Measurements from ENCODE around the gene SERPINA12. TPM values are rescaled to one million over a fixed set of nuclear protein-coding genes. Genes with fewer than 3 reads are reported as not detected.

SERPINA12 gene
- total and polyA plus RNA-seq, 2 of the 13 experiments (the other 11 are each of a cell fraction or from before 2014, with no cell fraction given), result 0.08 TPM; not detected in 1

DNA sequence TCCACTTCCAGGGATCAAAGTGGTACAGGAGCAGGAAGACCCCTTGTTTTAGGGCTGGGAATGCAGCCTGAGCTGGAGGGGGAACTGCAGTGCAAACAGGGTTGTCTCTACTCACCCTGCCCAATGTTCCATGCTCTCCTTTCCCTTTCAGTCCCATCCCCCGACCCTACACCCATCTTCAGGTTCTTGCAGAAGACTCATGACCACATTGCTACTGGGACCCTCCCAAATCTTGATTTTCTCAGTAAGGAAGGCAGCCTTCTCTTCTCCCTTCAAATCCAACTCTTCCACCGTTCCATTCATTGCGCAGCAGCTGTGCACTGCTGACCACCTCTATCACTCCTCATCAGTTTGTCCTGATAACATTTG is 58.6 kb downstream of the SERPINA12 start (continued):
- TF ChIP-seq, protein P1, sequence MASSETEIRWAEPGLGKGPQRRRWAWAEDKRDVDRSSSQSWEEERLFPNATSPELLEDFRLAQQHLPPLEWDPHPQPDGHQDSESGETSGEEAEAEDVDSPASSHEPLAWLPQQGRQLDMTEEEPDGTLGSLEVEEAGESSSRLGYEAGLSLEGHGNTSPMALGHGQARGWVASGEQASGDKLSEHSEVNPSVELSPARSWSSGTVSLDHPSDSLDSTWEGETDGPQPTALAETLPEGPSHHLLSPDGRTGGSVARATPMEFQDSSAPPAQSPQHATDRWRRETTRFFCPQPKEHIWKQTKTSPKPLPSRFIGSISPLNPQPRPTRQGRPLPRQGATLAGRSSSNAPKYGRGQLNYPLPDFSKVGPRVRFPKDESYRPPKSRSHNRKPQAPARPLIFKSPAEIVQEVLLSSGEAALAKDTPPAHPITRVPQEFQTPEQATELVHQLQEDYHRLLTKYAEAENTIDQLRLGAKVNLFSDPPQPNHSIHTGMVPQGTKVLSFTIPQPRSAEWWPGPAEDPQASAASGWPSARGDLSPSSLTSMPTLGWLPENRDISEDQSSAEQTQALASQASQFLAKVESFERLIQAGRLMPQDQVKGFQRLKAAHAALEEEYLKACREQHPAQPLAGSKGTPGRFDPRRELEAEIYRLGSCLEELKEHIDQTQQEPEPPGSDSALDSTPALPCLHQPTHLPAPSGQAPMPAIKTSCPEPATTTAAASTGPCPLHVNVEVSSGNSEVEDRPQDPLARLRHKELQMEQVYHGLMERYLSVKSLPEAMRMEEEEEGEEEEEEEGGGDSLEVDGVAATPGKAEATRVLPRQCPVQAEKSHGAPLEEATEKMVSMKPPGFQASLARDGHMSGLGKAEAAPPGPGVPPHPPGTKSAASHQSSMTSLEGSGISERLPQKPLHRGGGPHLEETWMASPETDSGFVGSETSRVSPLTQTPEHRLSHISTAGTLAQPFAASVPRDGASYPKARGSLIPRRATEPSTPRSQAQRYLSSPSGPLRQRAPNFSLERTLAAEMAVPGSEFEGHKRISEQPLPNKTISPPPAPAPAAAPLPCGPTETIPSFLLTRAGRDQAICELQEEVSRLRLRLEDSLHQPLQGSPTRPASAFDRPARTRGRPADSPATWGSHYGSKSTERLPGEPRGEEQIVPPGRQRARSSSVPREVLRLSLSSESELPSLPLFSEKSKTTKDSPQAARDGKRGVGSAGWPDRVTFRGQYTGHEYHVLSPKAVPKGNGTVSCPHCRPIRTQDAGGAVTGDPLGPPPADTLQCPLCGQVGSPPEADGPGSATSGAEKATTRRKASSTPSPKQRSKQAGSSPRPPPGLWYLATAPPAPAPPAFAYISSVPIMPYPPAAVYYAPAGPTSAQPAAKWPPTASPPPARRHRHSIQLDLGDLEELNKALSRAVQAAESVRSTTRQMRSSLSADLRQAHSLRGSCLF (CRISPR knock-in tag; IDR thresholded peaks at IDR 0.05; ENCODE audit: borderline replicate concordance), result no peak
- no peak for TF ChIP-seq MYC (CRISPR knock-in tag; IDR thresholded peaks at IDR 0.05; ENCODE audit: borderline replicate concordance)
- TF ChIP-seq, protein P2, sequence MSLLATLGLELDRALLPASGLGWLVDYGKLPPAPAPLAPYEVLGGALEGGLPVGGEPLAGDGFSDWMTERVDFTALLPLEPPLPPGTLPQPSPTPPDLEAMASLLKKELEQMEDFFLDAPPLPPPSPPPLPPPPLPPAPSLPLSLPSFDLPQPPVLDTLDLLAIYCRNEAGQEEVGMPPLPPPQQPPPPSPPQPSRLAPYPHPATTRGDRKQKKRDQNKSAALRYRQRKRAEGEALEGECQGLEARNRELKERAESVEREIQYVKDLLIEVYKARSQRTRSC (CRISPR knock-in tag; IDR thresholded peaks at IDR 0.05; ENCODE audit: low read depth), result 0 out of 2 replicates have a peak, but pooled peaks have one; percentile 31
- peak; percentile 72 for TF ChIP-seq ZNF781 (CRISPR knock-in tag; IDR thresholded peaks at IDR 0.05; ENCODE audit: borderline replicate concordance, not compliant biosample characterization)
- TF ChIP-seq AGO2 (optimal IDR thresholded peaks at IDR 0.05; ENCODE audit: low read depth, low read length), result peak; percentile 42
- TF ChIP-seq, protein P3, sequence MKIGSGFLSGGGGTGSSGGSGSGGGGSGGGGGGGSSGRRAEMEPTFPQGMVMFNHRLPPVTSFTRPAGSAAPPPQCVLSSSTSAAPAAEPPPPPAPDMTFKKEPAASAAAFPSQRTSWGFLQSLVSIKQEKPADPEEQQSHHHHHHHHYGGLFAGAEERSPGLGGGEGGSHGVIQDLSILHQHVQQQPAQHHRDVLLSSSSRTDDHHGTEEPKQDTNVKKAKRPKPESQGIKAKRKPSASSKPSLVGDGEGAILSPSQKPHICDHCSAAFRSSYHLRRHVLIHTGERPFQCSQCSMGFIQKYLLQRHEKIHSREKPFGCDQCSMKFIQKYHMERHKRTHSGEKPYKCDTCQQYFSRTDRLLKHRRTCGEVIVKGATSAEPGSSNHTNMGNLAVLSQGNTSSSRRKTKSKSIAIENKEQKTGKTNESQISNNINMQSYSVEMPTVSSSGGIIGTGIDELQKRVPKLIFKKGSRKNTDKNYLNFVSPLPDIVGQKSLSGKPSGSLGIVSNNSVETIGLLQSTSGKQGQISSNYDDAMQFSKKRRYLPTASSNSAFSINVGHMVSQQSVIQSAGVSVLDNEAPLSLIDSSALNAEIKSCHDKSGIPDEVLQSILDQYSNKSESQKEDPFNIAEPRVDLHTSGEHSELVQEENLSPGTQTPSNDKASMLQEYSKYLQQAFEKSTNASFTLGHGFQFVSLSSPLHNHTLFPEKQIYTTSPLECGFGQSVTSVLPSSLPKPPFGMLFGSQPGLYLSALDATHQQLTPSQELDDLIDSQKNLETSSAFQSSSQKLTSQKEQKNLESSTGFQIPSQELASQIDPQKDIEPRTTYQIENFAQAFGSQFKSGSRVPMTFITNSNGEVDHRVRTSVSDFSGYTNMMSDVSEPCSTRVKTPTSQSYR (CRISPR knock-in tag; IDR thresholded peaks at IDR 0.05; ENCODE audit: borderline replicate concordance), result peak; percentile 21; the same call in 1 of the 2 replicates
- TF ChIP-seq ATF1 (CRISPR knock-in tag; IDR thresholded peaks at IDR 0.05), result 0 out of 2 replicates have a peak, but pooled peaks have one; percentile 30
- TF ChIP-seq ZMYM3 (CRISPR knock-in tag; IDR thresholded peaks at IDR 0.05), result 0 out of 2 replicates have a peak, but pooled peaks have one; percentile 16
- TF ChIP-seq, protein P4, sequence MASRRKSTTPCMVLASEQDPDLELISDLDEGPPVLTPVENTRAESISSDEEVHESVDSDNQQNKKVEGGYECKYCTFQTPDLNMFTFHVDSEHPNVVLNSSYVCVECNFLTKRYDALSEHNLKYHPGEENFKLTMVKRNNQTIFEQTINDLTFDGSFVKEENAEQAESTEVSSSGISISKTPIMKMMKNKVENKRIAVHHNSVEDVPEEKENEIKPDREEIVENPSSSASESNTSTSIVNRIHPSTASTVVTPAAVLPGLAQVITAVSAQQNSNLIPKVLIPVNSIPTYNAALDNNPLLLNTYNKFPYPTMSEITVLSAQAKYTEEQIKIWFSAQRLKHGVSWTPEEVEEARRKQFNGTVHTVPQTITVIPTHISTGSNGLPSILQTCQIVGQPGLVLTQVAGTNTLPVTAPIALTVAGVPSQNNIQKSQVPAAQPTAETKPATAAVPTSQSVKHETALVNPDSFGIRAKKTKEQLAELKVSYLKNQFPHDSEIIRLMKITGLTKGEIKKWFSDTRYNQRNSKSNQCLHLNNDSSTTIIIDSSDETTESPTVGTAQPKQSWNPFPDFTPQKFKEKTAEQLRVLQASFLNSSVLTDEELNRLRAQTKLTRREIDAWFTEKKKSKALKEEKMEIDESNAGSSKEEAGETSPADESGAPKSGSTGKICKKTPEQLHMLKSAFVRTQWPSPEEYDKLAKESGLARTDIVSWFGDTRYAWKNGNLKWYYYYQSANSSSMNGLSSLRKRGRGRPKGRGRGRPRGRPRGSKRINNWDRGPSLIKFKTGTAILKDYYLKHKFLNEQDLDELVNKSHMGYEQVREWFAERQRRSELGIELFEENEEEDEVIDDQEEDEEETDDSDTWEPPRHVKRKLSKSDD (CRISPR knock-in tag; IDR thresholded peaks at IDR 0.05; ENCODE audit: low read depth), result 0 out of 2 replicates have a peak, but pooled peaks have one; percentile 2
- TF ChIP-seq, protein P5, sequence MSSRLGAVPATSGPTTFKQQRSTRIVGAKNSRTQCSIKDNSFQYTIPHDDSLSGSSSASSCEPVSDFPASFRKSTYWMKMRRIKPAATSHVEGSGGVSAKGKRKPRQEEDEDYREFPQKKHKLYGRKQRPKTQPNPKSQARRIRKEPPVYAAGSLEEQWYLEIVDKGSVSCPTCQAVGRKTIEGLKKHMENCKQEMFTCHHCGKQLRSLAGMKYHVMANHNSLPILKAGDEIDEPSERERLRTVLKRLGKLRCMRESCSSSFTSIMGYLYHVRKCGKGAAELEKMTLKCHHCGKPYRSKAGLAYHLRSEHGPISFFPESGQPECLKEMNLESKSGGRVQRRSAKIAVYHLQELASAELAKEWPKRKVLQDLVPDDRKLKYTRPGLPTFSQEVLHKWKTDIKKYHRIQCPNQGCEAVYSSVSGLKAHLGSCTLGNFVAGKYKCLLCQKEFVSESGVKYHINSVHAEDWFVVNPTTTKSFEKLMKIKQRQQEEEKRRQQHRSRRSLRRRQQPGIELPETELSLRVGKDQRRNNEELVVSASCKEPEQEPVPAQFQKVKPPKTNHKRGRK (CRISPR knock-in tag; IDR thresholded peaks at IDR 0.05), result peak; percentile 30; the same call in 1 of the 2 replicates
- no peak for TF ChIP-seq ZBTB7B (CRISPR knock-in tag; IDR thresholded peaks at IDR 0.05)
- peak; percentile 18; the same call in 1 of the 2 replicates for TF ChIP-seq KAT7 (CRISPR knock-in tag; IDR thresholded peaks at IDR 0.05; ENCODE audit: borderline replicate concordance)
- TF ChIP-seq CAMTA2 (CRISPR knock-in tag; IDR thresholded peaks at IDR 0.05; ENCODE audit: borderline replicate concordance), result no peak
- no peak for TF ChIP-seq HDAC6 (IDR thresholded peaks at IDR 0.05; ENCODE audit: low read depth, low read length)
- 0 out of 2 replicates have a peak, but pooled peaks have one; percentile 51 for TF ChIP-seq ZNF224 (CRISPR knock-in tag; IDR thresholded peaks at IDR 0.05)
- no peak for TF ChIP-seq ZNF143 (CRISPR knock-in tag; IDR thresholded peaks at IDR 0.05)

Measured in HepG2 (cell line).